Loucy (cell line): ENCODE measurements around the gene GGA1.

ENCODE experiments used
- H2AFZ ChIP-seq: fragments of 200-600 bp; sonication (generic); 2 replicates; pipeline ENCODE4 v1.6.0; 2016; ENCODE audit warnings: antibody characterized with exemption, mild to moderate bottlenecking, low read length, moderate library complexity
- H3F3A ChIP-seq: fragments of 200-600 bp; 2 replicates; pipeline ENCODE4 v1.6.0; 2016; ENCODE audit warnings: antibody characterized with exemption, low read depth, mild to moderate bottlenecking
- H3K27me3 ChIP-seq: fragments of 200-600 bp; sonication (generic); 2 replicates; pipeline ENCODE4 v1.6.1; 2014; ENCODE audit warnings: low read length, mild to moderate bottlenecking; ENCODE audit not compliant: insufficient read depth, poor library complexity, severe bottlenecking
- H3K36me3 ChIP-seq: fragments of 200-600 bp; sonication (generic); 2 replicates; pipeline ENCODE4 v1.6.1; 2016; ENCODE audit warnings: low read length; ENCODE audit not compliant: insufficient read depth
- H3K4me1 ChIP-seq: fragments of 200-600 bp; sonication (generic); 2 replicates; pipeline ENCODE4 v1.5.1; 2014; ENCODE audit warnings: low read length, mild to moderate bottlenecking; ENCODE audit not compliant: insufficient read depth, poor library complexity, severe bottlenecking
- H3K4me2 ChIP-seq: fragments of 200-600 bp; sonication (generic); 2 replicates; pipeline ENCODE4 v1.6.0; 2014; ENCODE audit warnings: antibody characterized with exemption, low read length, low read depth, mild to moderate bottlenecking; ENCODE audit not compliant: poor library complexity, severe bottlenecking
- H3K4me3 ChIP-seq: fragments of 200-600 bp; sonication (generic); 2 replicates; pipeline ENCODE4 v1.5.1; 2014; ENCODE audit warnings: low read length, mild to moderate bottlenecking, mixed read lengths; ENCODE audit not compliant: poor library complexity, severe bottlenecking
- H3K79me2 ChIP-seq: fragments of 200-600 bp; sonication (generic); 2 replicates; pipeline ENCODE4 v1.6.1; 2014; ENCODE audit warnings: low read length; ENCODE audit not compliant: insufficient read depth
- H3K9ac ChIP-seq: fragments of 200-600 bp; sonication (generic); 2 replicates; pipeline ENCODE4 v1.6.0; 2014; ENCODE audit warnings: mild to moderate bottlenecking, low read depth, low read length, moderate library complexity; ENCODE audit not compliant: poor library complexity, severe bottlenecking
- H3K9me2 ChIP-seq: fragments of 200-600 bp; sonication (generic); replicated peaks from 2 replicates; pipeline ENCODE4 v1.6.1; 2016; ENCODE audit warnings: low read depth, low read length, mixed read lengths
- H3K9me3 ChIP-seq: fragments of 200-600 bp; sonication (generic); 2 replicates; pipeline ENCODE4 v1.6.1; 2014; ENCODE audit warnings: mild to moderate bottlenecking, antibody characterized with exemption, low read length, low read depth; ENCODE audit not compliant: insufficient read depth
- H4K20me1 ChIP-seq: fragments of 200-600 bp; sonication (generic); 2 replicates; pipeline ENCODE4 v1.6.0; 2014; ENCODE audit warnings: antibody characterized with exemption, low read length, mild to moderate bottlenecking; ENCODE audit not compliant: insufficient read depth, poor library complexity, severe bottlenecking
- EZH2phosphoT487 ChIP-seq: fragments of 200-600 bp; IDR thresholded peaks from 2 replicates; pipeline ENCODE4 v1.6.1; 2018; ENCODE audit warnings: antibody characterized with exemption, mild to moderate bottlenecking, moderate library complexity, borderline replicate concordance
- TF ChIP-seq, protein P1 (sequence below): fragments of 200-600 bp; sonication (generic); conservative IDR thresholded peaks from 2 replicates; pipeline ENCODE4 v1.5.1; 2014; ENCODE audit warnings: mild to moderate bottlenecking, antibody characterized with exemption, low read length

Gene GGA1

DNA sequence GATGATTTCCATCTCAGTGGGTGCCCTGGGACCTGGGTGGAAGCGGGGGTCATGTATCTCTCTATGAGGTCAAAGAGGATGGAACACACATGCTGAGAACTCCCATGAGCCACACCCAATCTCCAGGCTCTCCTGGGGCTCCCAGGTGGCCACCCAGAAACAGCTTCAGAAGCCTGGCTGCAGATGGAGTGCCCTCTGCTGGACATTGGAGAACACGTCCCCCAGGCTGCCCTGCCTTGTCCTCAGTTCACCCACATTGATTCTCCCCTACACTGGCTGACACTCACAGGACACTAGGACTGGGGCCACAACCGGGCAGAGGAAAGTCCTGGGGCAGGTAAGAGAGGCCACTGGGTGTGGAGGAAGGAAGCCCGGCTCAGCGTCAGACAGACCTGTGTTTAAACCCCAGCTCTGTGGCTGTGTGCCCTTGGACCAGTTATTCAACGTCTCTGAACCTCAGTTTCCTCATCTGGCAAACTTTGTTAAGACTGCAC, 73.0 kb downstream of the GGA1 start:
- Histone ChIP-seq H3K9me2 (no peaks in the 10 kb centered on the region), H3K4me3 (no peak overlapping the region), H3K4me1 (peaks cover 13% of the 10 kb centered on the region), H4K20me1 (peaks cover 14% of the 10 kb centered on the region), H2AFZ (no peak overlapping the region), H3K27me3 (no peaks in the 10 kb centered on the region), H3F3A (peaks cover 13% of the 10 kb centered on the region; the same call in 1 of the 2 replicates), H3K9me3 (no peaks in the 10 kb centered on the region), H3K79me2 (peaks cover 29% of the 10 kb centered on the region), H3K9ac (no peak overlapping the region), H3K4me2 (no peak overlapping the region), H3K36me3 (peaks cover 14% of the 10 kb centered on the region; the same call in 1 of the 2 replicates)
- TF ChIP-seq, protein P1, sequence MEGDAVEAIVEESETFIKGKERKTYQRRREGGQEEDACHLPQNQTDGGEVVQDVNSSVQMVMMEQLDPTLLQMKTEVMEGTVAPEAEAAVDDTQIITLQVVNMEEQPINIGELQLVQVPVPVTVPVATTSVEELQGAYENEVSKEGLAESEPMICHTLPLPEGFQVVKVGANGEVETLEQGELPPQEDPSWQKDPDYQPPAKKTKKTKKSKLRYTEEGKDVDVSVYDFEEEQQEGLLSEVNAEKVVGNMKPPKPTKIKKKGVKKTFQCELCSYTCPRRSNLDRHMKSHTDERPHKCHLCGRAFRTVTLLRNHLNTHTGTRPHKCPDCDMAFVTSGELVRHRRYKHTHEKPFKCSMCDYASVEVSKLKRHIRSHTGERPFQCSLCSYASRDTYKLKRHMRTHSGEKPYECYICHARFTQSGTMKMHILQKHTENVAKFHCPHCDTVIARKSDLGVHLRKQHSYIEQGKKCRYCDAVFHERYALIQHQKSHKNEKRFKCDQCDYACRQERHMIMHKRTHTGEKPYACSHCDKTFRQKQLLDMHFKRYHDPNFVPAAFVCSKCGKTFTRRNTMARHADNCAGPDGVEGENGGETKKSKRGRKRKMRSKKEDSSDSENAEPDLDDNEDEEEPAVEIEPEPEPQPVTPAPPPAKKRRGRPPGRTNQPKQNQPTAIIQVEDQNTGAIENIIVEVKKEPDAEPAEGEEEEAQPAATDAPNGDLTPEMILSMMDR: peak; percentile 89
- no peak for TF ChIP-seq EZH2phosphoT487
